GM12878 (cell line): ENCODE data around the gene HTN3. TPM values are rescaled to one million over a fixed set of nuclear protein-coding genes. Genes with fewer than 3 reads are reported as not detected.
"Not testable (repeated sequence)": the region's sequence is repeated elsewhere in the genome, so short reads cannot be mapped to it uniquely, and the experiment has no call there.

Source experiments
- ATAC-seq: fragments of 200-7000 bp; cut with Tn5 transposase; 3 replicates; pipeline ENCODE4 v1.9.1; 2020; ENCODE audit warnings: mild to moderate bottlenecking, moderate library complexity
- BruUV-seq: library from RNA; stranded (reverse); fragments of 400-500 nt; replicated peaks from 2 replicates; lab custom pipeline; 2021; lab: Mats Ljungman, UMichigan
- CTCF ChIA-PET: fragments of 300-600 bp; sonication (Branson Sonifier 250); formaldehyde crosslinking; extraction: SDS; loops from one replicate; lab custom pipeline; 2021; ENCODE audit warnings: inconsistent platforms; lab: Yijun Ruan, JAX
- POLR2A ChIA-PET: fragments of 350-600 bp; formaldehyde crosslinking; extraction: SDS; loops from one replicate; lab custom pipeline; 2021; ENCODE audit warnings: inconsistent platforms; lab: Charles Lee
- RAD21 ChIA-PET: fragments of 300-600 bp; sonication (Branson Sonifier 250); formaldehyde crosslinking; loops from one replicate; lab custom pipeline; 2023; ENCODE audit warnings: antibody characterized with exemption; ENCODE audit not compliant: unreplicated experiment; lab: Charles Lee
- SMC1A ChIA-PET: fragments of 300-600 bp; sonication (Branson Sonifier 250); formaldehyde crosslinking; loops from one replicate; lab custom pipeline; 2023; ENCODE audit not compliant: unreplicated experiment, uncharacterized antibody; lab: Charles Lee
- DNase-seq: peaks from one replicate; pipeline ENCODE4 v3.0.0-alpha.2; 2011; ENCODE audit warnings: low read depth, low spot score
- FAIRE-seq: peaks from 3 replicates; lab custom pipeline; 2011; peaks lifted over from hg19 to GRCh38; lab: Jason Lieb, UNC
- H2AFZ ChIP-seq: 2 replicates; pipeline ENCODE4 v1.6.0; 2011; ENCODE audit warnings: low read depth, low read length, control low read depth; ENCODE audit not compliant: control insufficient read depth
- H3K27ac ChIP-seq: 2 replicates; pipeline ENCODE4 v1.5.1; 2011; ENCODE audit warnings: control low read depth; ENCODE audit not compliant: control insufficient read depth, insufficient read depth
- H3K27me3 ChIP-seq, 2 experiments: replicated peaks in 1 of 2; 2 replicates each; pipeline versions ENCODE4 v1.6.0 to v1.6.1; 2011; ENCODE audit warnings: low read length in 1 of 2; ENCODE audit not compliant: control insufficient read depth in 2 of 2, insufficient read depth in 2 of 2
- H3K36me3 ChIP-seq, 2 experiments: 2 replicates each; pipeline ENCODE4 v1.5.1; 2011; ENCODE audit warnings: low read length in 1 of 2; ENCODE audit not compliant: control insufficient read depth in 2 of 2, insufficient read depth in 2 of 2
- H3K4me1 ChIP-seq: 2 replicates; pipeline ENCODE4 v1.6.1; 2011; ENCODE audit warnings: mild to moderate bottlenecking, low read length, moderate library complexity, mixed read lengths; ENCODE audit not compliant: control insufficient read depth, insufficient read depth
- H3K4me2 ChIP-seq: 2 replicates; pipeline ENCODE4 v1.6.0; 2011; ENCODE audit warnings: control low read depth; ENCODE audit not compliant: control insufficient read depth, insufficient read depth
- H3K4me3 ChIP-seq: fragments of 200-600 bp; sonication (generic); 2 replicates; pipeline ENCODE4 v1.5.1; 2016
- H3K79me2 ChIP-seq: 2 replicates; pipeline ENCODE4 v1.6.0; 2011; ENCODE audit warnings: low read length; ENCODE audit not compliant: control insufficient read depth, insufficient read depth
- H3K9ac ChIP-seq: 2 replicates; pipeline ENCODE4 v1.8.0; 2011; ENCODE audit warnings: low read length, control low read depth, mixed read lengths; ENCODE audit not compliant: control insufficient read depth, insufficient read depth
- H3K9me3 ChIP-seq: replicated peaks from 3 replicates; pipeline ENCODE4 v1.5.1; 2011; ENCODE audit warnings: mild to moderate bottlenecking, low read length; ENCODE audit not compliant: control insufficient read depth, insufficient read depth
- H4K20me1 ChIP-seq: 2 replicates; pipeline ENCODE4 v1.6.0; 2011; ENCODE audit not compliant: control insufficient read depth, insufficient read depth
- ASH2L ChIP-seq: fragments of 300-600, 200-600 bp; sonication (generic); IDR thresholded peaks from 2 replicates; pipeline ENCODE4 v1.6.1; 2017; ENCODE audit warnings: low read depth, mild to moderate bottlenecking, borderline replicate concordance
- ATF7 ChIP-seq: fragments of 450-650 bp; IDR thresholded peaks from 2 replicates; pipeline ENCODE4 v1.6.1; 2016; ENCODE audit warnings: low read depth, mild to moderate bottlenecking
- CHD1 ChIP-seq: IDR thresholded peaks from 2 replicates; pipeline ENCODE4 v1.6.1; 2012; ENCODE audit warnings: low read depth, low read length, improper control_type of control experiment
- CREB1 ChIP-seq: IDR thresholded peaks from 2 replicates; pipeline ENCODE4 v1.6.1; 2012; ENCODE audit warnings: low read depth, mild to moderate bottlenecking, inconsistent platforms
- GATAD2B ChIP-seq: fragments of 450-650 bp; conservative IDR thresholded peaks from 2 replicates; pipeline ENCODE4 v1.6.1; 2017; ENCODE audit warnings: low read depth, mild to moderate bottlenecking, moderate library complexity
- IKZF2 ChIP-seq, 2 experiments: fragments of 450-650 bp; IDR thresholded peaks; 2 replicates each; pipeline ENCODE4 v1.6.1; 2017; ENCODE audit warnings: mild to moderate bottlenecking in 2 of 2, moderate library complexity in 2 of 2
- MEF2B ChIP-seq: fragments of 450-650 bp; IDR thresholded peaks from 2 replicates; pipeline ENCODE4 v1.6.1; 2018; ENCODE audit warnings: mild to moderate bottlenecking, moderate library complexity; ENCODE audit not compliant: partially characterized antibody, poor library complexity, severe bottlenecking
- MTA3 ChIP-seq: IDR thresholded peaks from 2 replicates; pipeline ENCODE4 v1.6.1; 2012; ENCODE audit warnings: low read length, inconsistent platforms, borderline replicate concordance
- PML ChIP-seq: IDR thresholded peaks from 2 replicates; pipeline ENCODE4 v1.6.1; 2012; ENCODE audit warnings: low read length, inconsistent platforms
- POLR2AphosphoS2 ChIP-seq: IDR thresholded peaks from 2 replicates; pipeline ENCODE4 v1.6.1; 2011; ENCODE audit warnings: low read depth, mild to moderate bottlenecking, low read length, improper control_type of control experiment, moderate library complexity
- RCOR1 ChIP-seq: conservative IDR thresholded peaks from 2 replicates; pipeline ENCODE4 v1.6.1; 2012; ENCODE audit warnings: low read depth, low read length, improper control_type of control experiment
- RUNX3 ChIP-seq: IDR thresholded peaks from 2 replicates; pipeline ENCODE4 v1.6.1; 2012; ENCODE audit warnings: low read length, inconsistent platforms
- TARDBP ChIP-seq: IDR thresholded peaks from 2 replicates; pipeline ENCODE4 v1.6.1; 2016; ENCODE audit warnings: borderline replicate concordance
- WGBS: methylation state at CpG from one replicate; pipeline ENCODE4 v1.1.6; 2016; ENCODE audit warnings: low lambda C conversion rate; ENCODE audit not compliant: insufficient replicate concordance, insufficient coverage; ENCODE audit errors: missing lambda C conversion rate; 5-methylcytosine and 5-hydroxymethylcytosine counted together
- in situ Hi-C: fragments of 300-500 bp; cut with MboI; formaldehyde crosslinking; loops from 9 replicates; pipeline ENCODE4 v1.14.3; 2018; ENCODE audit warnings: mixed read lengths
- intact Hi-C: fragments of 100-400 bp; cut with micrococcal nuclease; formaldehyde crosslinking; loops from one replicate; pipeline ENCODE4 v1.14.2; 2022; ENCODE audit not compliant: unreplicated experiment
- polyA plus RNA-seq, 11 experiments: library from polyadenylated mRNA; depleted of rRNA in 4 of 11; unstranded in 6 of 11; stranded (reverse) in 5 of 11; fragments of >200 nt; fragmentation: Nextera tagmentation in 4 of 11; fragmentation: Illumina TruSeq in 1 of 11; extraction: Ambion mirVana in 4 of 11; extraction: Trizol in 1 of 11; gene quantifications; 1 replicate in 1 of 11; 2 replicates in 10 of 11; pipeline versions ENCODE4 v1.2.1 to v1.2.3, GENCODE V29; 2011 to 2016; ENCODE audit warnings: inconsistent platforms in 2 of 11, missing spikeins in 2 of 11, low read depth in 1 of 11
- total RNA-seq, 4 experiments: library from RNA; depleted of rRNA in 3 of 4; stranded (reverse); fragments of >200 nt in 3 of 4; fragmentation: Illumina TruSeq in 1 of 4; extraction: Trizol in 1 of 4; gene quantifications; 2 replicates each; pipeline versions ENCODE4 v1.2.1 to v1.2.3, GENCODE V29; 2013 to 2021

Gene HTN3
- total and polyA plus RNA-seq, 10 of the 15 experiments (the other 5 are each of a cell fraction or from before 2014, with no cell fraction given) = not detected

DNA sequence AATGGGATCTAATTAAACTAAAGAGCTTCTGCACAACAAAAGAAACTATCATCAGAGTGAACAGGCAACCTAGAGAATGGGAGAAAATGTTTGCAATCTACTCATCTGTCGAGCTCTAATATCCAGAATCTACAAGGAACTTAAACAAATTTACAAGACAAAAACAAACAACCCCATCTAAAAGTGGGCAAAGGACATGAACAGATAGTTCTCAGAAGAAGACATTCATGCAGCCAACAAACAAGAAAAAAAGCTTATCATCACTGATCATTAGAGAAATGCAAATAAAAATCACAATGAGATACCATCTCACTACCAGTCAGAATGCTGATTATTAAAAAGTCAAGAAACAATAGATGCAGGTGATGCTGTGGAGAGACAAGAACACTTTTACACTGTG, 28.3 kb downstream of the HTN3 start:
- H3K4me2 ChIP-seq, H3K27ac ChIP-seq, H4K20me1 ChIP-seq, H3K9me3 ChIP-seq, H3K27me3 ChIP-seq, CTCF ChIA-PET, DNase-seq, H3K36me3 ChIP-seq, in situ Hi-C loops, SMC1A ChIA-PET, POLR2A ChIA-PET, FAIRE-seq, H3K4me1 ChIP-seq, intact Hi-C loops, ATAC-seq, H2AFZ ChIP-seq, BruUV-seq, H3K9ac ChIP-seq, RAD21 ChIA-PET, H3K4me3 ChIP-seq, H3K79me2 ChIP-seq: not testable (repeated sequence)
- WGBS = 0% methylated on average over 1 of the region's 1 CpG

DNA sequence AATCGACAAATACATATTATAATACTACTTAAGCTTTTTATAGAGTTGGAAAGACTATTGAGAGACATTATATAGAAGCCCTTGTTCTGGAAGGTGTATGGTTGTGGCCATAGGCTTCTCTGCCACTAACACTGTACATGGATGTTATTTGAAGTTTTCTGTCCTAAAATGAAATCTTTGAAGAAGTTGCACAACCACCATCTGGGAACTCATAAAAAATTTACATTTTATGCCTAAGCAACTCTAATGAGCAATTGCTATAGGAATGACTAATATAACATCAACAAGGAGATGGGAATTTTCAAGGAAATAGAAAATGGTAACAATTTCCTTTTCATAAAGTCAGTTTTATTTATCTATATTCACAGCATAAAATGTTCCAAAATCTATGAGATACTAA, 29.4 kb downstream of the HTN3 start:
- RAD21 ChIA-PET = no interaction called here
- Histone ChIP-seq H3K27ac (no peak overlapping the region), H3K9me3 (no peaks in the 10 kb centered on the region), H3K36me3 (no peaks in the 10 kb centered on the region), H3K4me2 (no peak overlapping the region), H3K4me3 (no peak overlapping the region), H3K9ac (no peak overlapping the region), H3K27me3 (no peaks in the 10 kb centered on the region), H4K20me1 (no peaks in the 10 kb centered on the region), H3K79me2 (no peaks in the 10 kb centered on the region), H2AFZ (no peak overlapping the region), H3K4me1 (no peaks in the 10 kb centered on the region)
- CTCF ChIA-PET = no interaction called here
- SMC1A ChIA-PET = interaction anchor here (0.6 to 1.0 kb wide), 2 partner anchors 111 to 1021 kb away, joined by 3 read pairs; no protein-coding TSS in a partner anchor
- POLR2A ChIA-PET = no interaction called here
- FAIRE-seq (no peak), DNase-seq (no peak), ATAC-seq (no peak)
- in situ Hi-C loops = no loop called here
- TF ChIP-seq POLR2AphosphoS2 (no peak), ASH2L (no peak), RUNX3 (no peak), GATAD2B (no peak), IKZF2 (IDR thresholded peaks at IDR 0.05) (no peak), RCOR1 (no peak), ATF7 (no peak), MTA3 (no peak), MEF2B (no peak), PML (no peak), TARDBP (no peak), CREB1 (no peak), CHD1 (no peak)
- intact Hi-C loops = no loop called here
- 0% methylated on average over 1 of the region's 1 CpG for WGBS
- BruUV-seq = no TSS peak
